NCI-H2227 treated with DMSO at 0.1 percent for 48 hours (cell line): ENCODE measurements around the gene GTF3C1.

Experiments used
- DNase-seq: peaks from one replicate; lab custom pipeline; 2025; lab: John Stamatoyannopoulos, UW

GTF3C1 gene

GRCh38 chr16:27517664-27518063 is 32.0 kb downstream of the GTF3C1 start:
- no peak for DNase-seq

GRCh38 chr16:27516365-27516764 is 33.3 kb downstream of the GTF3C1 start:
- no peak for DNase-seq

- DNase-seq, result no peak
Measured at GRCh38 chr16:27515874-27516353, 33.8 kb downstream of the GTF3C1 start.

- DNase-seq, result no peak
Measured at GRCh38 chr16:27514806-27515205, 34.9 kb downstream of the GTF3C1 start.

GRCh38 chr16:27511657-27512448 is 37.9 kb downstream of the GTF3C1 start:
- DNase-seq, result no peak

GRCh38 chr16:27508476-27508875 is 41.2 kb downstream of the GTF3C1 start:
- no peak for DNase-seq

- no peak for DNase-seq
Measured at GRCh38 chr16:27506771-27507170, 42.9 kb downstream of the GTF3C1 start.

GRCh38 chr16:27505297-27506236 is 44.1 kb downstream of the GTF3C1 start:
- DNase-seq, result no peak

GRCh38 chr16:27503662-27504061 is 46.1 kb downstream of the GTF3C1 start:
- DNase-seq, result no peak

- no peak for DNase-seq
Measured at GRCh38 chr16:27500801-27501200, 48.9 kb downstream of the GTF3C1 start.

GRCh38 chr16:27499659-27500055 is 50.1 kb downstream of the GTF3C1 start:
- no peak for DNase-seq

- no peak for DNase-seq
Measured at GRCh38 chr16:27498916-27499658, 50.6 kb downstream of the GTF3C1 start.

- DNase-seq, result no peak
Measured at GRCh38 chr16:27498031-27498825, 51.5 kb downstream of the GTF3C1 start.

- DNase-seq, result no peak
Measured at GRCh38 chr16:27495191-27495590, 54.5 kb downstream of the GTF3C1 start.

GRCh38 chr16:27492588-27492979 is 57.1 kb downstream of the GTF3C1 start:
- no peak for DNase-seq

- no peak for DNase-seq
Measured at GRCh38 chr16:27491894-27492587, 57.7 kb downstream of the GTF3C1 start.

- DNase-seq, result no peak
Measured at GRCh38 chr16:27489906-27490305, 59.8 kb downstream of the GTF3C1 start.

- DNase-seq, result no peak
Measured at GRCh38 chr16:27489421-27489820, 60.3 kb downstream of the GTF3C1 start.

- DNase-seq, result no peak
Measured at GRCh38 chr16:27486760-27487159, 63.0 kb downstream of the GTF3C1 start.

- no peak for DNase-seq
Measured at GRCh38 chr16:27486344-27486743, 63.4 kb downstream of the GTF3C1 start.

GRCh38 chr16:27485811-27486210 is 63.9 kb downstream of the GTF3C1 start:
- DNase-seq, result no peak
